HepG2 (cell line): ENCODE measurements around the gene CCDC196.

Experiments used
- CBX1 ChIP-seq: IDR thresholded peaks from one replicate; pipeline ENCODE4 v1.6.1; 2016; ENCODE audit warnings: antibody characterized with exemption, low read depth
- NFATC3 ChIP-seq: sonication (generic); formaldehyde crosslinking; IDR thresholded peaks from 2 replicates; pipeline ENCODE4 v1.5.1; 2020; ENCODE audit warnings: mild to moderate bottlenecking, missing genetic modification reagents
- SP1 ChIP-seq, 2 experiments: fragments of 450-650 bp in 1 of 2; sonication (generic) in 1 of 2; formaldehyde crosslinking in 1 of 2; IDR thresholded peaks; 2 replicates each; pipeline versions ENCODE4 v1.4.0 to v1.6.1; 2016 to 2020; ENCODE audit warnings: missing genetic modification reagents in 1 of 2
- SRSF1 ChIP-seq: fragments of 200-400 bp; formaldehyde crosslinking; optimal IDR thresholded peaks from 2 replicates; pipeline ENCODE3; 2017; ENCODE audit warnings: mild to moderate bottlenecking, low read depth, low read length, moderate library complexity
- ZNF292 ChIP-seq: sonication (generic); formaldehyde crosslinking; IDR thresholded peaks from 2 replicates; pipeline ENCODE4 v1.8.1; 2022; ENCODE audit warnings: mild to moderate bottlenecking, low read depth, missing genetic modification reagents, borderline replicate concordance
- ZNF629 ChIP-seq: sonication (generic); formaldehyde crosslinking; conservative IDR thresholded peaks from 2 replicates; pipeline ENCODE4 v1.5.0; 2020; ENCODE audit warnings: missing genetic modification reagents
- TF ChIP-seq, protein P1 (sequence below): sonication (generic); formaldehyde crosslinking; IDR thresholded peaks from 2 replicates; pipeline ENCODE4 v1.5.0; 2020; ENCODE audit warnings: mild to moderate bottlenecking, missing genetic modification reagents, moderate library complexity

DNA sequence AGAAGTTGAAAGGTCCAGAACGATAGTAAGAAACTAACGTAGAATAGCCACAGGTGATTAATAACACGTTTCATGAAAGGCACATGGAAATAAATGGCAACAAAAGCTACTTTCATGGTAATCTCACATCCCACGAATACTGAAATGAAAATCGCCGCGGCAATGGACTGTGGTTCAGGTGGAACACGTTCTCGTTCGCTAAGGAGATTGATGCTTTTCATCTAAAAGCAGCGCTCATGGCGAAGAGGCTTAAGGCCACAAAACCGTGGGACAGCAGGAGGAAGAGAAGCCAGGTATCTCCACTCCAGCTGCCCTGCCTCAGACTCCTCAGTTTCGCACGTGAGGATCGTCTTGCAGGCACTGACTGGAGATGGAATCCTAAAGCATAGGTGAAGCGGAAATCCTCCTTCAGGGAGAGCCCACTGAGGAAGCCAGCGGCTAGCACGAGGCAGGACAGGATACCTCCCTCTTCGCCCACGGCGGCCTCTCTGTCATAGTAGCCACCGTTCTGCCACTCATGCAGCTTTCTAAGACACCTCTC lies 21.1 kb downstream of the CCDC196 start:
- TF ChIP-seq SRSF1 (no peak), NFATC3 (CRISPR knock-in tag) (no peak), SP1 (IDR thresholded peaks at IDR 0.05) (no peak), SP1 (CRISPR knock-in tag; IDR thresholded peaks at IDR 0.05) (no peak), ZNF629 (CRISPR knock-in tag) (no peak), ZNF292 (CRISPR knock-in tag) (no peak), CBX1 (no peak)
- TF ChIP-seq, protein P1, sequence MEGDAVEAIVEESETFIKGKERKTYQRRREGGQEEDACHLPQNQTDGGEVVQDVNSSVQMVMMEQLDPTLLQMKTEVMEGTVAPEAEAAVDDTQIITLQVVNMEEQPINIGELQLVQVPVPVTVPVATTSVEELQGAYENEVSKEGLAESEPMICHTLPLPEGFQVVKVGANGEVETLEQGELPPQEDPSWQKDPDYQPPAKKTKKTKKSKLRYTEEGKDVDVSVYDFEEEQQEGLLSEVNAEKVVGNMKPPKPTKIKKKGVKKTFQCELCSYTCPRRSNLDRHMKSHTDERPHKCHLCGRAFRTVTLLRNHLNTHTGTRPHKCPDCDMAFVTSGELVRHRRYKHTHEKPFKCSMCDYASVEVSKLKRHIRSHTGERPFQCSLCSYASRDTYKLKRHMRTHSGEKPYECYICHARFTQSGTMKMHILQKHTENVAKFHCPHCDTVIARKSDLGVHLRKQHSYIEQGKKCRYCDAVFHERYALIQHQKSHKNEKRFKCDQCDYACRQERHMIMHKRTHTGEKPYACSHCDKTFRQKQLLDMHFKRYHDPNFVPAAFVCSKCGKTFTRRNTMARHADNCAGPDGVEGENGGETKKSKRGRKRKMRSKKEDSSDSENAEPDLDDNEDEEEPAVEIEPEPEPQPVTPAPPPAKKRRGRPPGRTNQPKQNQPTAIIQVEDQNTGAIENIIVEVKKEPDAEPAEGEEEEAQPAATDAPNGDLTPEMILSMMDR (CRISPR knock-in tag): no peak
